RKO (cell line): Measurements from ENCODE around the gene CXCR4.
"Not testable (repeated sequence)": the region's sequence is repeated elsewhere in the genome, so short reads cannot be mapped to it uniquely, and the experiment has no call there.

Experiments used
- DNase-seq: peaks from one replicate; pipeline ENCODE4 v3.0.0-alpha.2; 2016; ENCODE audit warnings: low spot score

CXCR4 gene

DNA sequence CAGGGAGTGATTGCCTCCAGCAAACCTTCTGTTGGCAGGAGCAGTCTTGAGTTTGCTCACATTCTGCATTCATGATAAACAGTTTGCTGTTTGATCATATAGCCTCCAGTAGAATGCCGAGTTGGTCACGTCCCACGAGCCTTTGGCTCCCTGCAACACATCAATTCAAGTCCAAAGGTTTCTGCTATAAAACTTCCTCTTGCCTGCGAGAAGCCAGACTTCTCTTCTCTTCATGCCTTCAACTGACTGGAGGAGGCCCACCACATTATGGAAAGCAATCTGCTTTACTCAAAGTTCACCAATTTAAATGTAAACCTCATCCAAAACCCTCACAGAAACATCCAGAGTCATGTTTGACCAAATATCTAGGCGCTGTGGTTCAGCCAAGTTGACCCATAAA lies 40.8 kb downstream of the CXCR4 start:
- no peak for DNase-seq

DNA sequence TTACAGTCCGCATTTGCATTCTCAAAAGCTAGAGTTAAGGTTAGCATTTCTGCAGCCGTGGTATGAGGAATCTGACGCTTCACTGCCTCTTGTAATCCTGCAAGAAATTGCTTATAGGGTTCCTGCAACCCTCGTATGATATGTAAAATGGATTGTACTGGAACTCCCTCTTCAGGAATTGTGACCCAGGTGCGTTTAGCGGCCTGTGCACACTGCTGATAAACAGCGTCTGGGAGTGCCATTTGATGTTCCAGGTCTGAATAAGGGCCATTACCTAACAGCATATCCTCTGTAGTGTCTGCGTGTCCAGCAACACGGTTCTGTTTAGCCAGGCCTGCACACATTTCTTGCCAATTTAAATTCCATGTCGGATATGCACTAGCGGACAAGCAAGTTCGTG lies 42.5 kb downstream of the CXCR4 start:
- no peak for DNase-seq

GRCh38 chr2:136072621-136073020 lies 45.3 kb downstream of the CXCR4 start:
- DNase-seq: no peak

DNA sequence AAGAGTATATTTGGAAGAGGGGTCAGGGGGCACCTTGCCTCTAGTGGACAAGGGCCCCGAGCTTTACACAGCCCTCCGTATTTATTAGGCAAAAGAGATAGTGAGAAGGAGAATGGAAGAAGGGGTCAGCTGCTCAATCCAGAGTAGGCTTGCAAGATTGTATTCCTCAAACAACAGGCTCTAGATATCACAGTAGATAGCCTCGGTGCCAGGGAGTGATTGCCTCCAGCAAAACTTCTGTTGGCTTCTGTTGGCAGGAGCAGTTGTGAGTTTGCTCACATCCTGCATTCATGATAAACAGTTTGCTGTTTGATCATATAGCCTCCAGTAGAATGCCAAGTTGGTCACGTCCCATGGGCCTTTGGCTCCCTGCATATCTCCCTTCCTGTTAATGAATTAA lies 46.1 kb downstream of the CXCR4 start:
- not testable (repeated sequence) for DNase-seq

DNA sequence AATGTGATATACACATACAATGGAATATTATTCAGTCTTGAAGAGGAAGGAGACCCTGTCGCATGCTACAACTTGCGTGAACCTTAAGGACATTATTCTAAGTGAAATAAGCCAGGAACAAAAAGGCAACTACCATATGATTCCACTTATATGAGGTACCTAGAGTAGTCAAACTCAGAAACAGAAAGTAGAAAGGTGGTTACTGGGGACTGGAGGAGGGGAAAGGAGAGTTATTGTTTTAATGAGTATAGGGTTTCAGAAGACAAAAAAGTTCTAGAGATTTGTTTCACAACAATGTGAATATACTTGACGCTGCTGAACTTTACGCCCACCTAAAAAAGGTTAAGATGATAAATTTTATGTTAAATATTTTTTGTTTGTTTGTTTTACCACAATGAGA lies 47.0 kb downstream of the CXCR4 start:
- no peak for DNase-seq

- DNase-seq: no peak
Observed at GRCh38 chr2:136069773-136070172, 48.2 kb downstream of the CXCR4 start.

- DNase-seq: no peak
Observed at GRCh38 chr2:136068581-136069227, 49.2 kb downstream of the CXCR4 start.

GRCh38 chr2:136067897-136068580 lies 49.9 kb downstream of the CXCR4 start:
- DNase-seq: no peak

GRCh38 chr2:136067459-136067858 lies 50.5 kb downstream of the CXCR4 start:
- no peak for DNase-seq

GRCh38 chr2:136065907-136066306 lies 52.0 kb downstream of the CXCR4 start:
- no peak for DNase-seq

GRCh38 chr2:136065384-136065783 lies 52.6 kb downstream of the CXCR4 start:
- DNase-seq: no peak
